Stimulated activated CD4-positive, alpha-beta T cell treated with anti-CD3 and anti-CD28 coated beads, Interleukin-15, amount 100 ng/mL, for 1 hour (primary cell): ENCODE results near the gene PPP1CA.

Experiments
- DNase-seq, 2 donors: peaks; one replicate each; pipeline ENCODE4 v3.0.0-alpha.2; 2020; ENCODE audit warnings: low read depth in 1 of 2, low spot score in 1 of 2

The PPP1CA gene

GRCh38 chr11:67418476-67419281 is 17.0 kb upstream of the PPP1CA start:
- DNase-seq, result no peak

GRCh38 chr11:67417425-67417824 is 15.8 kb upstream of the PPP1CA start:
- DNase-seq, result no peak

- DNase-seq, result peak in 1 of 2 donors; percentile 74
Measured at GRCh38 chr11:67416416-67417335, 15.0 kb upstream of the PPP1CA start.

GRCh38 chr11:67415501-67416304 is 14.0 kb upstream of the PPP1CA start, which contains the start of gene CARNS1:
TSS of gene CARNS1 (plus strand) at chr11:67415678. CDS start at chr11:67416200, 522 bp downstream.
- DNase-seq, result no peak

GRCh38 chr11:67413266-67413849 is 11.7 kb upstream of the PPP1CA start:
- DNase-seq, result no peak

- DNase-seq, result no peak
Measured at GRCh38 chr11:67412495-67413179, 11.0 kb upstream of the PPP1CA start.

GRCh38 chr11:67411785-67412152 is 10.1 kb upstream of the PPP1CA start:
- no peak for DNase-seq

GRCh38 chr11:67410984-67411784 is 9.5 kb upstream of the PPP1CA start:
- DNase-seq, result no peak

- no peak for DNase-seq
Measured at GRCh38 chr11:67410369-67410831, 8.7 kb upstream of the PPP1CA start.

GRCh38 chr11:67409781-67410368 is 8.2 kb upstream of the PPP1CA start:
- DNase-seq, result no peak

- DNase-seq, result peak in 1 of 2 donors; percentile 56
Measured at GRCh38 chr11:67409261-67409666, 7.6 kb upstream of the PPP1CA start.

GRCh38 chr11:67408437-67409200 is 7.0 kb upstream of the PPP1CA start:
- DNase-seq, result no peak

GRCh38 chr11:67407688-67408163 is 6.1 kb upstream of the PPP1CA start:
- no peak for DNase-seq

GRCh38 chr11:67406969-67407687 is 5.5 kb upstream of the PPP1CA start:
- DNase-seq, result no peak

GRCh38 chr11:67406420-67406968 is 4.8 kb upstream of the PPP1CA start:
- no peak for DNase-seq

GRCh38 chr11:67405688-67406339 is 4.2 kb upstream of the PPP1CA start:
- DNase-seq, result no peak

- DNase-seq, result no peak
Measured at GRCh38 chr11:67405196-67405567, 3.5 kb upstream of the PPP1CA start.
